ENCODE results near the gene SPTSSA. TPM values are rescaled to one million over a fixed set of nuclear protein-coding genes. Genes with fewer than 3 reads are reported as not detected.

SPTSSA gene
- polyA plus RNA-seq, 1 experiment: 32.5 TPM

DNA sequence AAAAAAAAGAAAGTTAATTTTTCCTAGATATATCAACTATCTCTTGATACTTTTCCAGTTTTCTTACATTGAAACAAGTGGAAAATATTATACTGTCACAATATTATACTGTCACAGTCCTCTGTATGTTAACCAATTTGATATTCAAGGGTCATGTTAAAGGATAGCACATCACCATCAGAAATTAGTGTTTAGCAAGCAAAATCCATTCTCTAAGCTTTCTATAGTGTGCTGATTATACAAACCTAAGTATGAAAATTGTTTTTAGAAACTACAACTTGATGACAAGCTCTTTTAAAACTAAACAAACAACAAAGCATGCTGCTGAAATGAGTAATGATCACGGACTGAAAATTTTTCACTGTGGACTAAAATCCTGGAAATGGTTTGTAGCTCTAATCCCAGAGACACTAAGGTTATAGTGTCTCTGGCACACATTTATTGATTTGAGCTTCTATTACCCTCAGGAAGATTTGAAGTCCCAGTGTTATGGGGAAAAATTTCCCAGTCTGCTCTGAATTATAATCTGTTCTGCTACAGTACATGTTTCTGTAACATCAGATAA is 9.7 kb downstream of the SPTSSA start:
- Histone ChIP-seq H3K9me3 (ENCODE audit: control insufficient read depth, insufficient read depth, low read length) (no peaks in the 10 kb centered on the region), H3K4me3 (ENCODE audit: low read depth, low read length) (no peak overlapping the region), H3K27me3 (ENCODE audit: control insufficient read depth, insufficient read depth, low read length) (no peaks in the 10 kb centered on the region), H3K27ac (ENCODE audit: low read depth, low read length) (no peak overlapping the region)
- TF ChIP-seq, protein P1, sequence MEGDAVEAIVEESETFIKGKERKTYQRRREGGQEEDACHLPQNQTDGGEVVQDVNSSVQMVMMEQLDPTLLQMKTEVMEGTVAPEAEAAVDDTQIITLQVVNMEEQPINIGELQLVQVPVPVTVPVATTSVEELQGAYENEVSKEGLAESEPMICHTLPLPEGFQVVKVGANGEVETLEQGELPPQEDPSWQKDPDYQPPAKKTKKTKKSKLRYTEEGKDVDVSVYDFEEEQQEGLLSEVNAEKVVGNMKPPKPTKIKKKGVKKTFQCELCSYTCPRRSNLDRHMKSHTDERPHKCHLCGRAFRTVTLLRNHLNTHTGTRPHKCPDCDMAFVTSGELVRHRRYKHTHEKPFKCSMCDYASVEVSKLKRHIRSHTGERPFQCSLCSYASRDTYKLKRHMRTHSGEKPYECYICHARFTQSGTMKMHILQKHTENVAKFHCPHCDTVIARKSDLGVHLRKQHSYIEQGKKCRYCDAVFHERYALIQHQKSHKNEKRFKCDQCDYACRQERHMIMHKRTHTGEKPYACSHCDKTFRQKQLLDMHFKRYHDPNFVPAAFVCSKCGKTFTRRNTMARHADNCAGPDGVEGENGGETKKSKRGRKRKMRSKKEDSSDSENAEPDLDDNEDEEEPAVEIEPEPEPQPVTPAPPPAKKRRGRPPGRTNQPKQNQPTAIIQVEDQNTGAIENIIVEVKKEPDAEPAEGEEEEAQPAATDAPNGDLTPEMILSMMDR (IDR thresholded peaks at IDR 0.05; ENCODE audit: low read depth, low read length): no peak
- ChIA-PET CTCF (no interaction called here), POLR2A (interaction anchor here (1.3 kb wide), 1 partner anchor 45 kb away, joined by 3 read pairs; no protein-coding TSS in a partner anchor)
- DNase-seq (ENCODE audit: low read depth, low spot score): no peak

DNA sequence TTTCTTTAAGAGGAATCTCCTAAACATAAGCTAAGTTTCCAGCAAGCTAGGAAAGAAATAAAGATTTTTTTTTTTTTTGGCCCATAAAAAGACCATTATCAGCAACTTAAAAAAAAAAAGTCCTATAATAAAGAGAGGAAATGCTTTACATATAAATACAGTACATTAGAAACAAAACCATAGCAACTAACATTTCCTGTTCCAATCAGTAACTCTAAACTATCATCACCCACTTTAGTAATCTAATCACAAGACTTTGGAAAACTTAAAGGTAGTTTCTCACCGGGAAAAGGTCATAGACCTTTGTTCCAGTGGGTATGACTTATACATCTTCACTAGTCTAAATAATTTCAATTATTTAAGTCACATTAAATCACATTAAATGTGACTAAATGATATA is 11.1 kb downstream of the SPTSSA start:
- CTCF ChIA-PET: interaction anchor here (0.5 kb wide), 1 partner anchor 1363 kb away, joined by 3 read pairs; no protein-coding TSS in a partner anchor
- no peak overlapping the region for H3K27ac ChIP-seq (ENCODE audit: low read depth, low read length)
- POLR2A ChIA-PET: interaction anchor here (1.2 kb wide), 1 partner anchor 15 kb away, joined by 4 read pairs; no protein-coding TSS in a partner anchor
- H3K4me3 ChIP-seq (ENCODE audit: low read depth, low read length): no peak overlapping the region
- H3K27me3 ChIP-seq (ENCODE audit: control insufficient read depth, insufficient read depth, low read length): no peaks in the 10 kb centered on the region
- TF ChIP-seq, protein P1 (IDR thresholded peaks at IDR 0.05; ENCODE audit: low read depth, low read length): no peak
- DNase-seq (ENCODE audit: low read depth, low spot score): no peak
- H3K9me3 ChIP-seq (ENCODE audit: control insufficient read depth, insufficient read depth, low read length): no peaks in the 10 kb centered on the region

DNA sequence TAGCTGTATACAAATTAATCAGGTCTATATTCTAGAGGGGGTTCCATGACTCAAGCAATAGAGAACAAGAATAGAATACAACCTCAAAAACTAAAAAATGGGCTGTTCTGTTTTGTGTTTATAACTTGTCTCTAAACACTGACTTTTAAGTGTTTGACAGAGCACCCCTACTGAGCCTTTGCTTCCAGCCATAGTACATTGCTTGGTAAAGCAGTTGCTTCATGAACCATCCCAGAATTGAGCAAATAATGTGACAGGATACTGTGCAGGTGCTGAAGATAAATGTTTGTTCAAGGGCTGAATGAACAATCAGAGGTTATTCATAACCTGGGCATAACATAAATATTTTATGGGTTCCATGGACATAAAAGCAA is 11.5 kb downstream of the SPTSSA start:
- Histone ChIP-seq H3K4me3 (ENCODE audit: low read depth, low read length) (no peak overlapping the region), H3K27me3 (ENCODE audit: control insufficient read depth, insufficient read depth, low read length) (no peaks in the 10 kb centered on the region), H3K27ac (ENCODE audit: low read depth, low read length) (no peak overlapping the region), H3K9me3 (ENCODE audit: control insufficient read depth, insufficient read depth, low read length) (no peaks in the 10 kb centered on the region)
- ChIA-PET CTCF (no interaction called here), POLR2A (interaction anchor here (1.2 kb wide), 1 partner anchor 14 kb away, joined by 4 read pairs; no protein-coding TSS in a partner anchor)
- no peak for DNase-seq (ENCODE audit: low read depth, low spot score)
- TF ChIP-seq, protein P1 (IDR thresholded peaks at IDR 0.05; ENCODE audit: low read depth, low read length): no peak

DNA sequence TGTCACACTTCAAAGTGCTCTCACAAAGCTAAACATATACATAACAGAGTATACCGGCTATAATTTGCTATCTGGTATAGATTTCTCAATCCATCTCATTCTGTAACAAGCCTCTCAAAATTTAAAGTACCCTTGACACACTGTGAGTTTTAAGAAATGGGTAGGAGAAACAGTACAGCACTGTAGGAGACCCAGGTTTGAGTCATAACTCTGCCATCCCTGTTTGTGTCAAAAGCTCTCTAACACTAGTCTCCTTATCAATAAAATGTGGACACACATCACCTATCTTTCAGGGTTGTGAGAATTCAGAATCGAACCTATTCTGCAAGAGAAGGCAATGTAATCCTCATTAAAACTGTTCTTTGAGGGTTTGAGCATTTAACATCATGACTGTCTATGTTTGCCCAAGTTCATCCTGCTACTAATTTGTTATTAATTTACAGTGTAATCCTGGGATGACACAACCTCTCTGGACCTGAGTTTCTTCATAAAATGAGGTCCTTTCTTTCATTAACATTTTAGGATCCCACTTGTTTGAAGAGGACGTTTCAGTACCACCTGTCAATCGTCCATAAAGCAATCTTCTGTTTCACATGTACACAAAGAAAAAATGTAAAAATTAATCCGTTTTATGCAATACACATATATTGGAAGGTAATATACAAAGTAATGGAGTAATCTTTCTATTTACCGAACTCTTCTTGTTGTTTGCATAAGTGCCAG is 12.1 kb downstream of the SPTSSA start:
- ChIA-PET POLR2A (no interaction called here), CTCF (interaction anchor here (0.7 kb wide), 1 partner anchor 118 kb away, joined by 3 read pairs; no protein-coding TSS in a partner anchor)
- Histone ChIP-seq H3K9me3 (ENCODE audit: control insufficient read depth, insufficient read depth, low read length) (no peaks in the 10 kb centered on the region), H3K27ac (ENCODE audit: low read depth, low read length) (no peak overlapping the region), H3K4me3 (ENCODE audit: low read depth, low read length) (no peak overlapping the region), H3K27me3 (ENCODE audit: control insufficient read depth, insufficient read depth, low read length) (no peaks in the 10 kb centered on the region)
- no peak for DNase-seq (ENCODE audit: low read depth, low spot score)
- TF ChIP-seq, protein P1 (IDR thresholded peaks at IDR 0.05; ENCODE audit: low read depth, low read length): no peak

DNA sequence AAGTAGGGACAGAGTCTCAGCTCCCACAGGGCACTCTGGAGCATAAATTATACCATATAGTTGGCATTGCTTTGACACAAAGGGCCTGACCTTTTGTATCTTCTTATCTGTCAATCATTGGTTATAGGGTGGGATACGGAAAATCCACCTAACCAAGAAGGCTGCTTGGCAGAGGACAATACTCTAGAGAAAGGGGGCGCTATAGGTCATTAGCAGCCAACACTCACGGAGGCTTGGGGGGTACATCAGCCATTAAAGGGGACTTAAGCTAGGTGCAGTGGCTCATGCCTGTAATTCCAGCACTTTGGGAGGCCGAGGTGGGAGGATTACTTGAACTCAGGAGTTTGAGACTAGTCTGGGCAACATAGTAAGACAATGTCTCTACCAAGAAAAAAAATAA is 22.9 kb downstream of the SPTSSA start:
- H3K4me3 ChIP-seq (ENCODE audit: low read depth, low read length): no peak overlapping the region
- no peak overlapping the region for H3K27ac ChIP-seq (ENCODE audit: low read depth, low read length)
- no peak for DNase-seq (ENCODE audit: low read depth, low spot score)
- CTCF ChIA-PET: interaction anchor here (0.6 kb wide), 1 partner anchor 48 kb away, joined by 5 read pairs; no protein-coding TSS in a partner anchor
- POLR2A ChIA-PET: no interaction called here
- H3K9me3 ChIP-seq (ENCODE audit: control insufficient read depth, insufficient read depth, low read length): no peaks in the 10 kb centered on the region
- TF ChIP-seq, protein P1 (IDR thresholded peaks at IDR 0.05; ENCODE audit: low read depth, low read length): no peak
- H3K27me3 ChIP-seq (ENCODE audit: control insufficient read depth, insufficient read depth, low read length): no peaks in the 10 kb centered on the region
